Neural progenitor cell (in vitro differentiated cells): ENCODE results near the gene PARP2.

ENCODE experiments used
- CTCF ChIP-seq: fragments of 200-600 bp; sonication (generic); IDR thresholded peaks from 2 replicates; pipeline ENCODE4 v1.5.1; 2017; ENCODE audit warnings: antibody characterized with exemption, mild to moderate bottlenecking
- EZH2phosphoT487 ChIP-seq: fragments of 200-600 bp; sonication (generic); IDR thresholded peaks from 2 replicates; pipeline ENCODE4 v1.6.1; 2017; ENCODE audit warnings: antibody characterized with exemption

- TF ChIP-seq CTCF (no peak), EZH2phosphoT487 (no peak)
Observed at GRCh38 chr14:20350860-20351259, 7.4 kb downstream of the PARP2 start.
